CD4-positive, alpha-beta T cell treated with Interleukin-12 subunit alpha and Interleukin-12 subunit beta, for 1 hour (primary cell): ENCODE measurements around the gene DSG2.
"Not testable (repeated sequence)": the region's sequence is repeated elsewhere in the genome, so short reads cannot be mapped to it uniquely, and the experiment has no call there.

ENCODE experiments used
- DNase-seq: peaks from one replicate; pipeline ENCODE4 v3.0.0-alpha.2; 2020

The DSG2 gene

DNA sequence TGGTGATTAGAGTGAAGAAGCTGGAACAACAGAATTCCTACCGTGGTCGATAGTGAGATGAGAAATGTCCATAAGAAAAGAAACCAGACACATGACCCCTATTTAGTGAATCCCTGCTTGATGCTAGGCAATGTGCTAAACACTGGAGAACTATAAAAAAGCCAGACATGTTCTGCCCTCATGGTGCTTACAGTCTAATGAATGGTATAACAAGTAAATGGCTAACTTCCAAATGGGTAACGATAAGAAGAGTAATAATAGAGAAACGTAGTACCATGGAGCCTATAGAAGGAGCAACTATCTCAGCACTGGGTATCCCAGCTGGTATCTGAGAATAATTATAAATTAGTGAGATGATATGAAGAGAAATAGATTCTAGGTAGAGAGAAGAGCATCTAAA lies 5.0 kb downstream of the DSG2 start:
- DNase-seq, result no peak

DNA sequence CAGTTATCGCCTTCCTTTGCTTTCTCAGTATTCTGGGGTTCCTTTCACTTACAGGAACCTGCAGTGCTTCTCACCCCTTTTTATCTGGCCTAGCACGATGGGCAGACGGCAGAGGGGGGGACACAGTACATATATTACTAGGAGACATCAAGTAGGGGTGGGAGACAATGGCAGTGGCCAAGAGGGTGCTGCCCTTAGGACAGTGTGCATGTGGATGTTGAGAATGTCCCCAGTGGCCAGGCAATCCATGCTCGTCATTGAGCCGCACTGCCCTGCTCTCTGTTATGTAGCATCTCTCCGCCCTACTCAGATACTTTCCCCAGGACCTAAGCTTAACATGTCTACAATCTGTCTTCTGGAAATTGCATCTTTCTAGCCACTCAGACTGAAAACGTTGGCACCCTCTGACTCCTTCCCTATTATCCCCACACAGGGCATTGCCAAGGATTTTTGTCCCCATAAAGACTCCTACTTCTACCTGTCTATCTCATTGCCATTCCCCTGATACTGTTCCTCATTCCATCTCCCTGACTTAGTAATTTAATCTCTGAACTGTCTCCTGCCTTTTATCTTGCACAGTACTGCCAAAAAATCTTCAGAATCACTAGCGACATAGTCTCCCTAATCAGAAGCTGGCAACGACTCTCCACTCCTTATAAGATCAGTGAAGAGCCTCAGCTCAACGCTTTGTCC lies 6.6 kb downstream of the DSG2 start:
- DNase-seq, result no peak

DNA sequence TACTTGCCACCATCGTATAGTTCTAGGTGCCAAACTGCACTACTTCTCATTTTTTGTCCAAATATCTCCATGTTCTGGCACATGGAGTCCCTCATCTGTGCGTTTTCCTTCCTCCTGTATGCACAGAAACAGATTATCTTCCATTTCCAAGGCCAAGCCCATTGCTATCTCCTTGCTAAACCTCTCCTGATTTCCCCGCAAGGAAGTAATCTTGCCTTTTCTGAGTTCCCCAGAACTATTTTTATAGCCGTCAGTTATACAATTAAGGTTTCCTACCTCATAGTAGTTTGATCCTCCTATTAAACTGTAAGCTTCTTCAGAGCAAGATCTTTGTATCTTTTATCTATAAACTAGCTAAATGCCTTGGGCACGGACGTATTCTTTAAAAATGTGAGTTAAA lies 7.2 kb downstream of the DSG2 start:
- DNase-seq, result no peak

DNA sequence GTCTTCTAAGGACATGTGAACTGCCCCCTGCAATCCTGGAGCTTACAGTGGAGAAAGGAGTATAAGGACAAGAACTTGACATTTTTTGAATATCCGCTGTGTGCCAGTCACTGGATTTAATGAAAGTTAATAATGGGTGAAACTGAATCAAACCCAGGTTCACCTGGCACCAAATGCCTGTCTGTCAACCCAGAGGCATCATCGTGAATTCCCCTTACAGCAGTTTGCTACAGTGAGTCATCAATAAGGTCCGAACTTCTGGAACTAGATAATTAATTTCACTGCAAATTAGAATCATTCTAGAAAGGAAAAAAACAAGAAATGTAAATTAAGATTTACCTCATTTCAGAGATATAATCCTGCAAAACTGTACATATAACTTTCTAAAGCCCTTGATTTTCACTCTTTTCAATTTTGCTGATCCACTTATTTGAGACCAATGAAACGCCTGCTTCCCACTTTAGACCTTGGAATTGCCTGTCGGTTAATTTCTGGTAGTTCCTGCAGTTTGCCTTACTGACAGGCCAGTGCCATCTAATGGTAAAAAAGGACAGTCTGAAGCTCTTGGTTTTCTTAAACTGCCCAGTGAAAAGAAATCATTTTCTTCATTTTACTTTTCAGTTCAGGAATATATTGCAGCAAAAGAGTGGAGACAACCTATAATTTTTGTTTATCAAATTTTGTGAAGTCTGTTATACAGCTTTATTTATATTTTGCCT lies 8.2 kb downstream of the DSG2 start:
- DNase-seq, result no peak

DNA sequence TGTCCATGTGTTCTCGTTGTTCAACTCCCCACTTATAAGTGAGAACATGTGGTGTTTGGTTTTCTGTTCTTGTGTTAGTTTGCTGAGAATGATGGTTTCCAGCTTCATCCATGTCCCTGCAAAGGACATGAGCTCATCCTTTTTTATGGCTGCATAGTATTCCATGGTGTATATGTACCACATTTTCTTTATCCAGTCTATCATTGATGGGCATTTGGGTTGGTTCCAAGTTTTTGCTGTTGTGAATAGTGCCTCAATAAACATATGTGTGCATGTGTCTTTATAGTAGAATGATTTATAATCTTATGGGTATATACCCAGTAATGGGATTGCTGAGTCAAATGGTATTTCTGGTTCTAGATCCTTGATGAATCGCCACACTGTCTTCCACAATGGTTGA lies 9.1 kb downstream of the DSG2 start:
- DNase-seq, result not testable (repeated sequence)

DNA sequence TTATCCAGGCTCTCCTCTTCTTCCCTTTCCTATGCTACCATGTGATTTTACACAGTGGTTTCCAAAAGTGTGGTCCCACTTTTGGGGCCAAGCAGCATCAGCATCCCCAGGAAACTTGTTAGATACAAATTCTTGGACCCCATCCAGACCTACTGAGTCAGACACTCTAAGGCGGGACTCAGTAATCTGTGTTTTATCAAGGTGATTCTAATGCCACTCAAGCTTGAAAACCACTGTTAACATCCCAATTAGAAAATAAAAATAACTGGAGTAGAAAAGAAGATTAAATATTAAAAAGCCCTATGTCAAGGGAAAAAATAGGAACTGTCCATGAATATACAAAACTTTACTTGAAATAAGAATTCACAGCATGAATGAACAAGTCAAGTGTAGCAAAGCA lies 10.8 kb downstream of the DSG2 start:
- no peak for DNase-seq

DNA sequence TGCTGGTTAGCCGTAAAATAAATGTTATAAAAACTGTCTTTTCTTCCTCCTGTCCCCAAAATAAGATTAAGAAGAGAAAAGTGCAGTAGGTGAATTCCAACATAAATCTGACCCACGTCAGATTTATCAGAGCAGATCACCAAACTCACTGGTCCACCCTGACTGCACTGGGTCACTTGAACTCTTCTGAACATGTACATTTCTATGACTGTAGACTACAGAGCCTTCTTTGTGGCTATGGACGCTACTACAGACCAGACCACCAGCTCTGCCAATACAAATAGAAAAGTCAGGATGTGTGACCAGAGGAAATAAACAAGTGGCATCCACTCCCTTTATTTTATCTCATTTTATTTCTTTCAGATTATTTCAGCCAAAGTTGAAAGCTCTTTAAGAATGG lies 11.6 kb downstream of the DSG2 start:
- no peak for DNase-seq

DNA sequence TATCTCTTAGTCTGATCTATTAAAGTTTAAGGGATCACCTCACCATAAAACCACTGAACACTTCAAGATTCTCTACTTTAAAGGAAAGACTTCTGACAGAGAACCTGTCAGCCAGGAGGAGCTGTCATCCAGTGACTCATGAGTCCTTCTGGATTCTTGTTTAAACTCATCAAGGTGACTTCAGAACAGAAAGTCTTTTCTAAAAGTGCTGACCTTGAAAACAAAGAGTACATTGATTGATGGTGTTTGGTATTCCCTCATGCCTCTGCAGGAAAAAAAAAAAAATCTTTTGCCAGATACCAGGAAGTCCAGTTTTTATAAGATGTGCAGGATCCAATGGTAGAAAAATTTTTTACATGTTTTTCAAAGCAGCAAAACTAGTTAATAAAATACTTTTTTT lies 12.3 kb downstream of the DSG2 start:
- DNase-seq, result no peak

DNA sequence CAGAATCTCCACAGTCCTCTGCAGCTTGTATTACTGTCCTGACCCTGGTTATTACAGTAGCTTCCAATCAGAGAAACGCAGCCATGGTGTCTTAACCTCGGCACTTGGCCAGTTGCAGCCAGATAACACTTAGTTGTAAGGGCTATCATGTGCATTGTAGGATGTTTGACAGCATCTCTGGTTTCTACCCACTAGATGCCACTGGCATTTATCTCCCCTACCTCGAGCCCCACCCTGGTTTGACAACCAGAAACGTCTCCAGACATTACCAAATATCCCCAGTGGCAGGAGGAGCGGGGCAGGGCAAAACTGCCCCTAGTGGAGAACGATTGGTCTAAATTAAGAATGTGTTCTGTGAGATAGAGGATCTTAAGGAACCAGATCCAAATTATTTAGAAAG lies 13.1 kb downstream of the DSG2 start:
- no peak for DNase-seq

DNA sequence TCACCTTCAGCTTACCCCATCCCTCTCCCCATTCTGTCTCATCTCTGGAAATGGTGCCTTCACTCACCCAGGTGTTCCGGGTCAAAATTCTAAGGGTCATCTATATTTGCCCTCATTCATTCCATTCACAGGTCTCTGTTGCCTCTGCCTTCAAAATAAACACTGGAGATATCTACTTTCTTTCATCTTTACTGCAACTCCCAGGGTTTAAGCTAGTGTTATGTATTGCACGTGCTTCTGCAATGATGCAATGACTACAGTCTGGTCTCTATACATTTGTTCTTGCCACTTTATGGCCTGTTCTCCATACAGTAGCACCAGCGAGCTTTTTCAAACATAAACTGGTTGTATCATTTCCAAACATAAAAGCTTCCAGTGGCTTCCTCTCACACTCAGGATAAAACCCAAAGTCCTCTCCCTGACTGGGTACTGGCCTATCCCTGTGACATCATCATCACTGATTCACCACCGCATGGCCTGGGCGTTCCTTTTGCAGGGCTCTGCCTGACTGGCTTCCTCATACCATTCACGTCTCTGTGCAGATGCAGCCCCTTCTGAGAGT lies 14.3 kb downstream of the DSG2 start:
- no peak for DNase-seq

DNA sequence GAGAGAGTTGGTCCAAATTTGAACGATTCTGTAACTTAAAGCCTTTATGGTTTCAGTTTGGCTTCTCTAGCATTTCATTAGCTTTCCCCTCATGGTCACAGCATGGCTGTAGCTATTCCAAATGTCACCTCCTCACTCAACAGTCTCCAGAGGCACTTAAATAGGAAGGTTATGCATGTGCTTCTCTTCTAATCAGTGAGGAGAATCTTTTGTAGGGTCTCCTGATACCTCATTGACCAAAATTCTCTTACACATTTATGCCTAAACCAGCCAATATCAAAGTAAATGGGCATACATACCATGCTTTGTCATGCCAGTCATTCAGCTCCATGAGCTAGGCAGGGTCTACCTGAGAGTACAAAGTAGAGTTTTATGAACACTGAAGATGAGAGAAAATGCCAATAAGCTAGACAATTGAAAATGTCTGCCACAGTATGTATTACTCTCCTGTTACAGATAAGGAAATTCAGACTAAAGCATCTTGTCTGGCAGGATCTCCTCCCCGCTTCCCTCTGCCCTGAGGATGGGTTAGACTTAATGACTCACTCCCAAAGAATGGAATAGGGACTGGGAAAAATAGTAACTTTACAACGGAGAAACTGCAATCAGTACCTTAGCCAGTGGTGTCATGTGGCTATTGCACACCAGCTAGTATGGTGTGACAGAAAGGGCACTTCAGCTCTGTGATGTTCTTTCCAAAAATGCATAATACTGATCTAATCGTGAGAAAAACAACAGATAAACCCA lies 15.4 kb downstream of the DSG2 start:
- DNase-seq, result no peak

DNA sequence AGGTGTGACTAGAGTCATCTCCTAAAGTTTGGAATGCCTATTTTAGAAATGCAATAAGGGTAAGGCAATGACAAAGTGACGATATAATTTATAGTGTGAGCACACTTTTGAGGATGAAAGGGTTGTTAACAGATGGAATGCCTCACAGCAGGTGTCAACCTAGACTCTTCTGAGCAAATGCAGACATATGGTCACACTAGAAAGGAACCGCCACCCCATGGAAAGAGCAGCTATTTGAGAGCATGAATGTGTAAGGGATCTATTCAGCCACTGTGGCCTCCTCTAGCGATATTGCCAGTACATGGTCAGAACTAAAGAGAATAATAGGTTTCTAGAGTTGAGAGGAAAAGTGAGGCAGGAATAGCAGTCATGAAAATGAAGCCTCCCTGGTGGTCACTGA lies 18.5 kb downstream of the DSG2 start:
- DNase-seq, result no peak

DNA sequence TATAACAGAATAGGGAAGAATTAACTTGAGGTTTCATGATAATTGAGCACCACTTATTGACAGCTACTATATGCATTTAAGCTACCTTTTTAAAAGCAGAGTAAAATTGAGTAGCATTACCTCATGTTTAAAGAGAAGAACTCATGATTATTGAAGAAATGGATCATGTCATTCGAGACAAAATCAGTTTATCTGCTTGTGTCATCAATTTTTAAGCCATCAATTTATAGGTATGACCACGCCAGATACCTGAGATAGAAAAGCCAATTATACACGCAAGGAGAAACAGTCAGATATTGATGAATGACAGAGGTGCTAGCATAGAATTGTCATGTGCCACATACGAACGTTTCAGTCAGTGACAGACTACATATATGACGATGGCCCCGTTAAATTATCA lies 28.4 kb downstream of the DSG2 start:
- no peak for DNase-seq

DNA sequence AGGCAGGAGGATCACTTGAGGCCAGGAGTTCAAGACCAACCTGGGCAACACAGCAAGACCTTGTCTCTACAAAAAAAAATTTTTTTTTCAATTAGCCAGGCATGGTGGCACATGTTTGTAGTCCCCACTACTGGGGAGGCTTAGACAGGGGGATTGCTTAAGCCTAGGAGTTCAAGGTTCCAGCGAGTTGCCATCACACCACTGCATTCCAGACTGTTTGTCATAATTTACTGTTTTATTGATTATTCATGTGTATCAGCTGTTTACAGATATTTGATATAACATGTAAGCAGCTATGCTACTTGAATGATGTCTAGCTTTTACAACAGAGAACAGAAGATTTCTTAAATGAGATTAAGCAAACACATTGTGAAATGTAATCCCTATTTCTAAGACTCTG lies 35.3 kb downstream of the DSG2 start:
- DNase-seq, result no peak

DNA sequence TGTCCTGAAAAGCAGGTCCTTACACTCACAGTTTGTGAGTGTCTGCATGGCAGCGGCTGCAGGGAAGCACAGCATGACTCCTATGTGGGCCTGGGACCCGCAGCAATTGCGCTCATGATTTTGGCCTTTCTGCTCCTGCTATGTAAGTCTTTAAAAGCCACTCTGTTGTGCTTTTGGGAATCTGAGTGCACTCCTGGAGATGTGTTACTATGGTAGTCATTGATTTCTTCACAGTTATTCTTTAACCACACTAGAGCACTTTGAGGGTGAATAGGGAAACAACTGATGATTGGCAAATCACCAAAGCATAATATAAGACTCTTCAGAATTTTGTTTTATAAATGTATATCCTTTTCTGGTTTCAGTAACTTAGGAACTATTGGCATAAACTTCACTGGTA lies 40.9 kb downstream of the DSG2 start:
- DNase-seq, result no peak

DNA sequence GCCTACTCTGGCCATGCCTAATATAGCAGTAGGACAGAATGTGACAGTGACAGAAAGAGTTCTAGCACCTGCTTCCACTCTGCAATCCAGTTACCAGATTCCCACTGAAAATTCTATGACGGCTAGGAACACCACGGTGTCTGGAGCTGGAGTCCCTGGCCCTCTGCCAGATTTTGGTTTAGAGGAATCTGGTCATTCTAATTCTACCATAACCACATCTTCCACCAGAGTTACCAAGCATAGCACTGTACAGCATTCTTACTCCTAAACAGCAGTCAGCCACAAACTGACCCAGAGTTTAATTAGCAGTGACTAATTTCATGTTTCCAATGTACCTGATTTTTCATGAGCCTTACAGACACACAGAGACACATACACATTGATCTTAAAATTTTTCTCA lies 48.5 kb downstream of the DSG2 start:
- no peak for DNase-seq

DNA sequence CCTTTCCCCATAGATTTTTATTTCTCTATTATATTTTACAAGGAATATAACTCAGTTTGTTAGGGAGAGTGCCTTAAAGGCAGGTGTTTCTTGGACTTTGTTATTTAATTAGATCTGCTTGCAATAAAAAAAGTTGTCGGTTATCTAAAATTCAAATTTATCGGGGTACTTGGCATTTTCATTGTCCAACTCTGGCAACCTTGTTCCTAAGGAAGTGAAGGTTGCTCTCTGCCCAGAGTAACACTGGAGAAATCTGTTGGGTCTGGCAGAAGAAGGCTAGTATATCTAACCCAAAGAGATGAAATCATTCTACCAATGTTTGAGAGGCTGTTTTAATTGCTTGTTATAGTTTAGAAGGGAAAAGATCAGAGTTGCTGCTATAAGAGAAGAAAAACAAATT lies 50.9 kb downstream of the DSG2 start:
- no peak for DNase-seq

DNA sequence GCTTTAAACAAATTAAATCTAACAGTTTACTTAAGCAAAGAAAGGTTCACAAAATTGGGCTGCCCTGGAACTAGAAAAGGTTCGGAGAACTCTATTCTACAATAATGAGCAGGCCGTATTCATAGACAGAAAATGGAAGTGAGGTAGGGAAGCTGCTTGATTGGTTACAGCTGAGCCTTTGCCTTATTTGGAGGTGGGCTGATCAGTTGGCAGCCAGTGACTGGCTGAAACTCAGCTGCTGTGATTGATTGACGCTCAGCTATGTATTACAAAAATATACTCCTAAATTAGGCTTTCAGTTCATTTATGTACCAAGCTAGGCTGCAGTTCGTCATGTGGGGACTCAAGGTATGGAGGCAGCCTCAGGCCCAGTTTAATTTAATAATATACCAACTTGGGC lies 51.4 kb downstream of the DSG2 start:
- no peak for DNase-seq

DNA sequence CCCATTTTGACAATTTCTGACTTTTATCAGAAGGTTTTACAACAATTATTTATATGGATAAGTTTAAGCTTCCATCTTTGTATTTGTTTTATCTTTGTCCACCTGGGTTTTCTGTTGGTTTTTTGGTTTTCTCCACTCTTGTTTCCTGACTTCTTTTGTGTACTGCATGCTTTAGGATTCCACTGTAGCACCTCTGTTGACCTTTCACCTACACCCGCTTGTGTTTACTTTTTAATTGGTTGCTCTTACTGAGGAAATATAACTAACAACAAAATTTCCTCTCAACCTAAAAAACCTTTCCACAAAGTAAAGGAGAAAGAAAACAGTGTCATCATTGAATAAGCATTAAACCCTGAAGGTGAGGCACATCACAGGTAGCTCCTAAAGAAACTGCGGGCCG lies 53.9 kb downstream of the DSG2 start:
- no peak for DNase-seq

DNA sequence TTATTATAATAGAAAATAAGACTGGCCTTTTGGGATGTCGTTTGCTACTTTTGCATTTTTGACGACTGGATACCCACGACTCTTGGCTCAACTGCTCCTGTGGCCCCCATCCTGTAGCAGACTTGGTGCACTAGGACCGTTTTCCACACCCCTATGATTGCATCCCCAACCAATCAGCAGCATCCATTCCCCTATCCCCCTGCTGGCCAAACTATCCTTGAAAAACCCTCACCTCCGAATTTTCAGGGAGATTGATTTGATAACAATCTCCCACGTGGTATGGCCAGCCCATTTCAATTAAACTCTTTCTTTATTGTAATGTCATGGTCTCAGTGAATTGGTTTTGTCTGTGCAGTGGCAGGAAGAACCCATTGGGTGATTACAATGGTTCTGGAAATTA lies 55.8 kb downstream of the DSG2 start:
- DNase-seq, result no peak

DNA sequence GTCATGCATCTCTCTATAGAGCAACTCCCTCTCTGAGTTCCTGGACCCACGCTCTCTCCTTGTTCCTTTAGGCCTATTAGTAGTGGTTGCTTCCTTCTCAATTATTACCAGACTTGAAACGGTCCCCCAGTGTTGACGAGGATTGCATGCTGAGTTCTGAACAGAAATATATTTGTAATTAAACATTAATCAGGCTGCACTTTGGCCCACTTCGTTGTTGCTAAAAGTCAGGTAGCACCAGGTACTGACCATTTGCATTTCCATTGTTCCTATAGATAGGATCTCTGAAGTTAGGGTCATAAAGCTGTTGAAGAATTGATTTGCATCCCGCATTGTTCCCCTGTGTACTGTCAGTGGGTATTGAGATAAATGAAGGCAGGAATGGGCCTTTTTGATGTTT lies 56.8 kb downstream of the DSG2 start:
- DNase-seq, result no peak

DNA sequence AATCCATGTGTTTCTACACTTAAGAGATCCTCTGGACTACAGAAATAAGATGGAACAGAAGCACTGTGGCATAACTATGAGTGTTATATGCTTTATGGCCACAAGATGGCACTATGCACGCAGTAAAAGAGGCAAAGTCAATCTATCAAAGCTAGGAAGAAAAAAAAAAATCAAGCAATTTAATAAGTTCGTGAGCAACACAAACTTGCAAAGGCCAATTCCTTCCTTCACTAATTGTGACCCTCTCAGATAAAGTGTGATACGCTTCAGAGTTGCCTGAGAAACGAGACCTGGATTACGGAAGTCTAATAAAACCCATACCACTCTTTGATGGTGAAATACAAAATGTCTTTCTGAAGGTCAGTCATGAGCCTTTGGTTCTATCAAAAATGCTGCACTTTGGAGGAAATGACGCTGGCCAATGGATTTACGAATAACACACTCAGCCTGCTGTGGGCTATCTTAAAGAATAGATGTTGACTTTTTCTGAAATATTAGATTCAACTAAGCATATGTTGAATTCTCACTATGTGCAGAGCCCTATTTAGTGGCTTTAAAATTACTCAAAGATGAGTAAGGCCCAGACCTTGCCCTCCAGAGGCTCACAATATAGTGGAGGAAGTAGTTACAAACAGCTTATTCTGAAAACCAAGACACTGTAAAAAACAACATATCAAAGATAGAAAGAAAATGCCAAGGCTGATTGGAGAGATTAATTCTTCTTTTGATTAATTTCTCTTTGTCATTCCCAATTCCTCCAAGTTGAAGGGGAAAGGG lies 58.2 kb downstream of the DSG2 start:
- DNase-seq, result peak; percentile 53

DNA sequence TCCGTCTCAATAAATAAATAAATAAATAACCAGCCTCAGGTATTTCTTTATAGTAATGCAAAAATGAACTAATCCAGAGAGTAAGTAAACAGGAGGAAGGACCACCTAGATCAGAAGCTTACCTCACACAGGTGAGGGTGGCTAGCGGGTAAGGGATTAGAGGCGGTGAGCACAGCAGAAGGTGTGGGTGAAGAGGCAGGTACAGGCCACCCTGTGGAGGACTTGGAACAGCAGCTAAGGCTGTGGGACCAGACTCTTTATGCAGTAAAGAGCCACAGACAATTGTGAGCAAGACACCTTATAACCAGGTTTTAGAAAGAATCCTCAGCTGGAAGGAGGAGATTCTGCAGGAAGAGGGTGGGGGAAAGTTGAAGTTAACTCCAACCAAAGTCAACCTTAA lies 59.5 kb downstream of the DSG2 start:
- DNase-seq, result no peak
